H1 (cell line): ENCODE data around the gene KANSL2. TPM values are rescaled to one million over a fixed set of nuclear protein-coding genes. Genes with fewer than 3 reads are reported as not detected.

ENCODE experiments used
- microRNA counts: library from miRNA; unstranded; fragments of <30 nt; microRNA quantifications from one replicate; lab custom pipeline; 2015
- microRNA-seq, 2 experiments: library from miRNA; unstranded; fragments of <30 nt; microRNA quantifications; one replicate each; pipeline versions ENCODE4 to v1.2.0, GENCODE V29; 2016 to 2020; ENCODE audit warnings: borderline microRNAs expressed in 2 of 2, borderline number of aligned reads in 2 of 2, borderline replicate concordance in 1 of 2
- polyA plus RNA-seq, 7 experiments: library from polyadenylated mRNA; depleted of rRNA in 3 of 7; stranded (reverse) in 5 of 7; unstranded in 2 of 7; fragments of >200 nt in 5 of 7; fragments of 200-250 nt in 2 of 7; gene quantifications; 1 replicate in 5 of 7; 2 replicates in 1 of 7; 4 replicates in 1 of 7; pipeline versions ENCODE4 v1.2.1 to v1.2.3, GENCODE V29; 2011 to 2013; ENCODE audit warnings: missing spikeins in 2 of 7, mixed read lengths in 2 of 7
- small RNA-seq: library from polyadenylated mRNA; stranded (forward); fragments of <200 nt; extraction: miRNeasy Mini kit (QIAGEN cat#:217004); gene quantifications from one replicate; pipeline ENCODE3, GENCODE V24; 2013; ENCODE audit not compliant: insufficient read depth
- total RNA-seq: library from RNA; stranded (reverse); fragmentation: NEBNext Ultra II Directional; extraction: Animal tissue kit (Norgen Biotek cat#: 25700); gene quantifications from 2 replicates; pipeline ENCODE4 v1.2.1, GENCODE V29; 2021

Gene KANSL2
- total and polyA plus RNA-seq, 2 of the 8 experiments (the other 6 are each of a cell fraction or from before 2014, with no cell fraction given), result 48.4 to 50.7 TPM

MicroRNAs within 50 kb of the gene (microRNA counts, 767-probe panel; counts per million panel counts)
- 879 counts per million, percentile 95 among the panel's probes with 10 or more counts for microRNA hsa-miR-1291 (lab: Ali Mortazavi, UCI)

Small RNA genes lying within 50 kb of the gene (microRNA-seq; reads per million reads assigned to microRNA genes)
- 0 to 1.2 reads per million in 2 experiments for gene MIR1291

Small RNA genes lying within 50 kb of the gene (small RNA-seq; reads per million reads assigned to genes)
- not detected for gene MIR1291
- gene SNORA2A, result 6.5 reads per million, percentile 71 among the genes with 10 or more reads in this experiment
- 2.2 reads per million, percentile 22 among the genes with 10 or more reads in this experiment for gene SNORA2B
- 1.2 reads per million for gene SNORA2C

Other genes starting within 250 kb of the KANSL2 start
- not detected in 2 replicates for gene ANP32D, start 209.7 kb downstream of the KANSL2 start, total RNA-seq
- not detected in 2 replicates for gene ANP32D, start 209.7 kb downstream of the KANSL2 start, polyA plus RNA-seq (2011; rRNA removed)
- gene C12orf54, start 199.7 kb downstream of the KANSL2 start, total RNA-seq, result not detected in 2 replicates
- gene C12orf54, start 199.7 kb downstream of the KANSL2 start, polyA plus RNA-seq (2011; rRNA removed), result not detected in 2 replicates
- gene OR8S1, start 156.6 kb downstream of the KANSL2 start, total RNA-seq, result not detected in 2 replicates
- gene OR8S1, start 156.6 kb downstream of the KANSL2 start, polyA plus RNA-seq (2011; rRNA removed), result not detected in 2 replicates
- not detected in 2 replicates for gene LALBA, start 112.2 kb downstream of the KANSL2 start, total RNA-seq
- not detected in 2 replicates for gene LALBA, start 112.2 kb downstream of the KANSL2 start, polyA plus RNA-seq (2011; rRNA removed)
- 44.3 and 45.9 TPM in 2 replicates for gene CCNT1, start 34.5 kb upstream of the KANSL2 start, total RNA-seq
- gene CCNT1, start 34.5 kb upstream of the KANSL2 start, polyA plus RNA-seq (2011; rRNA removed), result 10.8 and 13.2 TPM in 2 replicates
- gene ADCY6, start 106.9 kb upstream of the KANSL2 start, total RNA-seq, result 11.7 and 15.6 TPM in 2 replicates
- 17.5 and 19.7 TPM in 2 replicates for gene ADCY6, start 106.9 kb upstream of the KANSL2 start, polyA plus RNA-seq (2011; rRNA removed)
- gene CACNB3, start 136.3 kb upstream of the KANSL2 start, total RNA-seq, result 12.5 and 16.9 TPM in 2 replicates
- 16.0 and 18.4 TPM in 2 replicates for gene CACNB3, start 136.3 kb upstream of the KANSL2 start, polyA plus RNA-seq (2011; rRNA removed)
- gene DDX23, start 169.9 kb upstream of the KANSL2 start, total RNA-seq, result 98.1 and 107 TPM in 2 replicates
- 43.4 and 43.5 TPM in 2 replicates for gene DDX23, start 169.9 kb upstream of the KANSL2 start, polyA plus RNA-seq (2011; rRNA removed)
- 15.8 and 16.2 TPM in 2 replicates for gene RND1, start 183.6 kb upstream of the KANSL2 start, total RNA-seq
- 17.1 and 17.8 TPM in 2 replicates for gene RND1, start 183.6 kb upstream of the KANSL2 start, polyA plus RNA-seq (2011; rRNA removed)
- gene FKBP11, start 243.3 kb upstream of the KANSL2 start, total RNA-seq, result 65.1 and 75.6 TPM in 2 replicates
- 45.7 and 53.9 TPM in 2 replicates for gene FKBP11, start 243.3 kb upstream of the KANSL2 start, polyA plus RNA-seq (2011; rRNA removed)